GM19351 (cell line): ENCODE results near the gene IVNS1ABP.
A peak's percentile ranks its signal among the peaks of the same experiment; 100 is the strongest.
"Not testable (repeated sequence)": the region's sequence is repeated elsewhere in the genome, so short reads cannot be mapped to it uniquely, and the experiment has no call there.

Source experiments
- ATAC-seq: cut with Tn5 transposase; IDR thresholded peaks from one replicate; pipeline ENCODE4 v1.9.1; 2021; ENCODE audit warnings: mild to moderate bottlenecking, moderate library complexity; ENCODE audit not compliant: unreplicated experiment

The IVNS1ABP gene

DNA sequence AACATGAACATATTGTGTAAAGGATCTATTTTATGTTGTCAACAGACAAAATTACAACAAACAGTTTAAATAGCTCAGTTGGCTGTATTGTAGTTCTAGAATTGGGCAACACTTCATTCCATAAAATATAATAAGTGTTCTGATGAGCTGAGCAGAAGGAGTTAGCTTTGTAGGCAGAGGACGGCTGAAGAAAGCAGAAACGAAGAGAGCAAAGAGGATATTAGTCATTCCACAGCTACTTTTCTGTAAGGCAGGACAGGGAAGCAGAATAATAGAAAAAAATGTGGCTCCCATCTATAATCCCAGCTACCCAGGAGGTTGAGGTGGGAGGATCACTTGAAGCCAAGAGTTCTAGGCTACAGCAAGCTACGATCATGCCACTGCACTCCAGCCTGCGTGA, 20.2 kb upstream of the IVNS1ABP start:
- no peak for ATAC-seq

GRCh38 chr1:185334182-185334581, 17.1 kb upstream of the IVNS1ABP start:
- ATAC-seq: no peak

- ATAC-seq: no peak
Observed at GRCh38 chr1:185328255-185328654, 11.2 kb upstream of the IVNS1ABP start.

- ATAC-seq: no peak
Observed at GRCh38 chr1:185325413-185325812, 8.4 kb upstream of the IVNS1ABP start.

- no peak for ATAC-seq
Observed at GRCh38 chr1:185324118-185324517, 7.1 kb upstream of the IVNS1ABP start.

DNA sequence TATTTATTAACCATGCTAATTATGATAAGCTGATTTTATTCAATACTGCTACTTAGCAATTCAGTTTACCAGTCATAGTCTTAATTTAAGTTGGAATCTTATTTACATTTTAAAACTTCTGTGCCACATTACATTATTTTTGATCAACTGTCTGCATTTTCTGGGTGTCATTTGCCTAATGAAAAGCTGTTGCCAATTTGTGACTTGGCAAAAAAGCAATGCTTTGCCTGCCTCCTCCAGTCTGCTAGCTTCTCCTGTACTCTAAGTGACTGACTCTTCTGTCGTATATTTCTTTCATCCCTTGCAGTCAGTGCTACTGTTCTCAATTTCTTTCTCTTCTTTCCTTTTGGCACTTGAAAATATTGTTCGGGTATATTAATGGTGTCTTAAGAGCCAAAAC, 5.6 kb upstream of the IVNS1ABP start:
- no peak for ATAC-seq

DNA sequence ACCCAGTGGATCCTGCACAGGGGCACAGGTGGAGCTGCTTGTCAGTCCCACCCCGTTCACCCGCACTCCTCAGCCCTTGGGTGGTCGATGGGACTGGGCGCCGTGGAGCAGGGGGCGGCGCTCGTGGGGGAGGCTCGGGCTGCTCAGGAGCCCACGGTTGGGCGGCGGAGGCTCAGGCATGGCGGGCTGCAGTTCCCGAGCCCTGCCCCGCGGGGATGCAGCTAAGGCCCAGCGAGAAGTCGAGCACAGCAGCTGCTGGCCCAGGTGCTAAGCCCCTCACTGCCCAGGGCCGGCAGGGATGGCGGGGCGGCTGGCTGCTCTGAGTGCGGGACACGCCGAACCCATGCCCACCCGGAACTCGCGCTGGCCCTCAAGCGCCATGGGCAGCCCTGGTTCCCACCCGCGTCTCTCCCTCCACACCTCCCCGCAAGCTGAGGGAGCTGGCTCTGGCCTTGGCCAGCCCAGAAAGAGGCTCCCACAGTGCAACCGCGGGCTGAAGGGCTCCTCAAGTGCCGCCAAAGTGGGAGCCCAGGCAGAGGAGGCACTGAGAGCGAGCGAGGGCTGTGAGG, 4.7 kb upstream of the IVNS1ABP start:
- ATAC-seq: not testable (repeated sequence)

GRCh38 chr1:185321104-185321503, 4.1 kb upstream of the IVNS1ABP start:
- ATAC-seq: not testable (repeated sequence)

- ATAC-seq: no peak
Observed at GRCh38 chr1:185319139-185319475, 2.1 kb upstream of the IVNS1ABP start.

DNA sequence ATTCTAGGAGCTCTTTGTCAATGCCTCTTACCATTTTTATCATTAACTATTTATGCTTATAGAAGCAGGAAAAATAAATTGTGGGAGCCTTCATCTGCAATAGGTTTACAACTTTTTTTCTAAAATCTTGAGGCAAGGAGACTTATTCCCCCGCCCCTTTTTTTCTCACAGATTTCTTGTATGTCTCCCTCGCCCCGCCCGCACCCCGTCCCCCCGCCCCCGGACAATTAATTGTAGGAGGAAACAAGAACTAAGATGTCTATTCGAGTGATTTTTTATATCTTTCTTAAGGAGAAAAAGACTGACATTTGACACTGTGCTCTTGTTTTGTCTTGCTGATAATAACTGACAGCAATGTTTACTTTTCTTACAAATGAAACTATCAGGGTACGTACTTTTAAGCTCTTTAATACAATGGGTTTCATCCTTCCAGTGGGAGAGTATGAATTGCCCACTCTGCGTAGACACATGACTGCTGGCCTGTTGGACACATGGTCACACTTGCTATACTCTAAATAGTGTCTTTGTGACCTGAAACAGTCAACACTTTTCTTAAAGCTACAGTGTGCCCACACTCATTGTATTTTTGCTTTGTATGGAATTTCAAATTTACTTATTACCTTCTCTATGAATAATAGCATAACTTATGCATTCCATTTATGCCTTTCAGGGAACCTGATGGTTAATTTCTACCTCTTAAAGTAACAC, 1.5 kb upstream of the IVNS1ABP start:
- ATAC-seq: no peak

GRCh38 chr1:185317886-185318310, 855 bp upstream of the IVNS1ABP start:
- peak; percentile 37 for ATAC-seq

DNA sequence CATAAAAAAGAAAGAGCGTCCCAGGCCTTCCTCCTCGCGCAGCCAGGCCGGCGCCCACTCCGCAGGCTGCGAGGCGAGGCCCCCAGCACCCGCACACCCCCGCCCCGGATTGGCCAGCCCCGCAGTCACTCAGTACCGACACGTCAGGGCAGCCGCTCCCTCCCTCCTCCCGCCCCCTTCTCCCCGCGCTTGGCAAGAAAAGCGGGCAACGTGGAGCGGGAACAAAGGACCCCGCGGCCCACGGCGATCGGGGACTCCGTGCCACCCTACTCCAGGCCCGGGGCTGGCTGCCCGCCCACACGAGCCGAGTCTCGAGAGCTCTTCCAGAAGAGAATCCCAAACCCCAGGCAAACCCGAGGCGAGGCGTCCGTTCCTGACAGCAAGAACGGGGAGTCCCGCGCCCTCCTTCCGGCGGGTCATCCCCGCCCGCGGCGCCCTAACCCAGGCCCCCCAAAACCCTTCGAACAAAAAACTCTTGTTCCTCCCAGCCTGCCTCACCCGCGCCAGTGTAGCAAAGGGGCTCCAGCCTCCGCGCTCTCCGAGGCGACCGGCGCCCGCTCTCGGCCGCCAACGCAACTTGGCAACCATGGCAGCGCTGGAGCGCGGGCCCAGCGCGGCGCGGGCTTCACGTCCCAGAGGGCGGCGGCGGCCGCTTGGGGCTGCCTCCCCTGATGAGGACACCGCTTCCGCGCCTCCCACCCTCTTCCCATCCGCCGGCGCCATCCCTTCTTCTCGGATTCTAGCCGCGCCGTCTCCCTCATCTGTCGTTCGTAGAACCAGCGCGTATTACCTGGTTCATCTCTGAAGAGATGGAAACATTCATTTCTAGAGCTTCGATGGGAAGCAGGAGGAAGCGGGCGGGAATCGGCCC, 645 bp downstream of the IVNS1ABP start:
- ATAC-seq: peak; percentile 50

DNA sequence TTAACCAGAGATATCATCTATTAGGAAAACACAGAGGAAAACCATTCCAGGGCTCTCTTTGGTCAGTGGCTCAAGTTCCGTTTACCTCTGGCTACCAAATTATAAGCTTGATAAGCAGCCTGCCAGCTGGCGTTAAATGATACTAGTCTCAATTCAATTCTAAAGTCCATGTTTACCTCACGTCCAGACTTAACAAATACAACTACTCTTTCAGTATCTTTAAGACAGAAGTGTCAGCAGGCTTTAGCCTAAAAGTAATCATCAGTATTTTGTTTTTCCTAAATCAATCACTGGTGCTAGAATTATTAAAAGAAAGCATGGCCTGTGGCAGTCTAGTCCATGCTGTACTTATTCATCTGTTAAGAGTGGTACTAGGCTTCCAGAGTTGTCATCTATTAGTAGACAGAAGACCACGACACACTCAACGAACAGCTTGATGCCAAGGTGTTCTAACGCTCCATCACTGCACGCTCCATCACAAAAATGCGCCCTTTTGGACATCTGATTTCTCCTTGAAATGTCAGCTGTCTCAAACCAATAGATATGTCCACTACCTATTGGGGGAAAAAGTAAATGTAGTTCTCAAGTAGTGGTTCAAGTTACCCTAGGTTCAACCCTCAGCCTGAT, 1.5 kb downstream of the IVNS1ABP start:
- peak; percentile 1 for ATAC-seq

DNA sequence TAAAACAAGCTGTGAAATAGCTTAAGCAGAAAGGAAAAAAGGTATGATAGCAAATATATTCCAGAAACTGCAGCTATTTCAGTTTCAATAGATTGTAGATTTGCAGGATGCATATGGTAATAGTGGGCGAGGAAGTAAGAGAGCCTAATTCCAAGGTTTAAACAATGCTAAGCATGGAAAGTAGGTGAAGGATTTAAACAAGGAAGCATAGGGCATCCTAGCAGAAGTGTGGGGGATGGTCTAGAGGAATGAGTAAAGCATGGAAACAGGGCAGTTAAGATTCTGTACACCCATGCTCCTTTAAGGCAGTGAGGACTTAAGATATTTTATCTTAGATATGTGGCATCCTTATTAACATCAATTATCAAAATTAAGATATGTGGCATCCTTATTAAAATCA, 2.6 kb downstream of the IVNS1ABP start:
- ATAC-seq: no peak

DNA sequence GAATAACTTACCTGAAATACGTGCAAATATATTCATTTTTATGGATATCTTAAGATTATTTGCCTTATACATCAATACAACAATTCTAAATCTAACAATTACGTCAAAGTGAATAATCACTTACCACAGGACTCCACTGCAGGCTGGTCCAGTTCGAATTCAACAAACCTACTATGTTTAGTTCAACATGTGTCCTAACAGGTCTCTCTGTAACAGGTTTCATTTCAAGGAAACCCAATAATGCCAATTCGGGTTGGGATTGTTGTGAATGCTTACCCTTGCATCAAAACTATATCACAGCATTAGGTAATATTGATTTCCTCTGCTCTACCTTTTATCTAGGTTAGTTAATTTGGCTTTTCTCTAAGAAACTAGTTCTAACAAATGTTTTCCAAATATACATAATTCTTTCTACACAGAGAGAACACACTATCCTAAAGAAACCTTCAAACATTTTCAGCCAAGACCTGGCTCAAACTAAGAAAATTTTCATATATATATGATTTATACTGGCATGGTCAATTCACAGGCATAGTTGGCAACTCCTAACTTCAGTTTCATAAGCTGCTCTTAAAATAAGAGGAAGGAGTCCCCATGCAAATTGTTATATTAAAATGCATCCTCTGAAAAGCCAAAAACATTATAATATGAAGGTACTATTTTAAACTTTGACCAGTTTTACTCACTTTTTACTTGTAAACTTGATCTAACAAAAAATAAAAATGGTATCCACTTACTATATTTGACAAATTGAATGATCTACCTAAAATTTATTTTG, 4.5 kb downstream of the IVNS1ABP start:
- ATAC-seq: no peak

- ATAC-seq: no peak
Observed at GRCh38 chr1:185311589-185312225, 5.3 kb downstream of the IVNS1ABP start.

GRCh38 chr1:185309566-185309965, 7.5 kb downstream of the IVNS1ABP start:
- ATAC-seq: no peak

DNA sequence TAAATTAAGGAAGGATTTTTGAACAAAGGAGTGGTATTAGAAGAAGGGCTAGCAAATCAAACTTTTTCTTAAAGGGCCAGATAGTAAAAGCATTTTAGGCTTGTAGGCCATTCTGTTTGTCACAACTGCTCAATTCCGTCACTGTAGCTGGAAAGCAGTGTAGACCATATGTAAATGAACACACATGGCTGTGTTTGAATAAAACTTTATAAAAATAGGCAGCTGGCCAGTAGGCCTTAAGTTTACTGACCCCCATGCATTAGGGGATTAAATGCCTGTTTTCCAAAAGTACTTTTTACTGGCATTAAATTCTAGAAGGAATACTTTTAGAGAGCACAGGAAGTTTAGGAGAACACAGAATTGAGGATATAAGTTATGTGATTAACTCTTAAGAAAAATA, 8.9 kb downstream of the IVNS1ABP start:
- ATAC-seq: no peak

DNA sequence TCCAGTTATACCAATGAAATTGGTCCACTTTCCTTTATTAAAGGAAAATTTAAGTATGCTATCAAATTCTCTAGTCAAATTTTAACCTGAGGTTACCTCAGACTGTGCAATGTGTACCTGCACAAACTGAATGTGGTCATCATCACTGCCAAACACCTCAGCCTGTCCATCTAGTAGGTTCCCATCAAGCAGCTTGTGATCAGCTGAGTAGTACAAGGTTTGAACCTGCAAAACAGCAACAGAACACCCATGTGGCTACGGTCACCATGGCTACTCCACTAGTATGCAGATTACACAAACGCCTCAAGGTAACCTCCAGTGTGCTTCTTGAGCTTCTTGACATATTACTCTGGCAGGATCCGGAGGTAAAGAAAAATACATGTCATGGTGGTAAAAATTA, 11.6 kb downstream of the IVNS1ABP start:
- no peak for ATAC-seq

GRCh38 chr1:185300152-185300551, 16.9 kb downstream of the IVNS1ABP start:
- no peak for ATAC-seq
